NCI-H2171 treated with DMSO at 0.1 percent for 48 hours (cell line): ENCODE data around the gene GPBP1L1.
"Not testable (repeated sequence)": the region's sequence is repeated elsewhere in the genome, so short reads cannot be mapped to it uniquely, and the experiment has no call there.

Experiments used
- DNase-seq: peaks from one replicate; lab custom pipeline; 2025; lab: John Stamatoyannopoulos, UW

The GPBP1L1 gene

DNA sequence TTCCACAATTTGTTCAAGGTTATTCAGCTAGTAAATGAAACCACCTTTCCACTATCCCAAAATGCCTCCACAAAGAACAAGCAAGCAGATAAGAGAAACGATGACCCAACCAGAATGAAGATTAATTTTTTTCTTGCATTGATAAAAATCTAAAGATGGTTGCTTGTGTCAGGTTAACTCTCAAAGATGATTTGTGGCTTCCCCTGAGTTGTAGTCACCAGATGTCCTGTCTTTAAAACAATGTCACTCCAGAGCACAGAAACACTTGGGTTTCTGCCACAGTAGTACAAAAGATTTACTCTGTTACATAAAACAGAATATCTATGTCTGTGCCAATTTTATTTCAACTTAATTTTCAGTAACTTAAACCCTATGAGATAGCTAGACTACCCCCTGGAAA is 51.1 kb downstream of the GPBP1L1 start:
- DNase-seq = no peak

DNA sequence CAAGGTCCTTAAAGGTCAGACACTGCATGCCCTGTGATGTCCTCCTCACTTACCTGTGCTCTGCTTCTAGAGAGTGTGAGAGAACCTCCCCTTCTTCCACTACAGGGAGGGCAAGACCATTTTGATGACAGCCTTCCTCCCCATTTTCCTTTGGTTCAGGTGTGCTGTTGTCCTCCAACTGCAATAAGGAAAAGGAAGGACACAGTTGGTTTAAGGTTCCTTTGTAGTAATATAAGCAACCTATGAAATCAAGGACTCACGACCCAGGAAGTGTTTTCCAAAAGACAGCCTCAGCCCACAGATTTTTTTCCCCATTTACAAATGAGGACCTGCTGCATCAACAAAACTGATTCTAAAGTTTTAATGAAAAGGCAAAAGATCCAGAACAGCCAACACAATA is 55.9 kb downstream of the GPBP1L1 start:
- DNase-seq = no peak

DNA sequence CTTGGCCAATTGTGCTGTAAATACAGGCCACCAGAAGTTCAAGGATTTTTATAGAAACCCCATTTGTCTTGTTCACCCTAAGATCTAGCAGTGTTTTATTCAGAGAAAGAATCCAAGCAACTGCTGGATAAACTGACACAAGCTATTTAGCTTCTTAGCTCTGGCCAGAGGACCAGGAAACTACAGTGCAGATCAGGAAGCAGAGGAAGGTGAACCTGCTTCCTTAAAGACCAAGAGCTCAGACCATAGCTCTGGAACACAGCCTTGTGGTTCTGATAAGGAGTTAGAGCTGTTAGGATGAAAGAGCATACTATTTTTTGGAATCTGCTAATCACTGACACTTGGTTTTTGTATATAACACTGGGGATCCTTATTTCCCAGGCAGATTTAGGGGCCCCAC is 57.3 kb downstream of the GPBP1L1 start:
- DNase-seq = no peak

DNA sequence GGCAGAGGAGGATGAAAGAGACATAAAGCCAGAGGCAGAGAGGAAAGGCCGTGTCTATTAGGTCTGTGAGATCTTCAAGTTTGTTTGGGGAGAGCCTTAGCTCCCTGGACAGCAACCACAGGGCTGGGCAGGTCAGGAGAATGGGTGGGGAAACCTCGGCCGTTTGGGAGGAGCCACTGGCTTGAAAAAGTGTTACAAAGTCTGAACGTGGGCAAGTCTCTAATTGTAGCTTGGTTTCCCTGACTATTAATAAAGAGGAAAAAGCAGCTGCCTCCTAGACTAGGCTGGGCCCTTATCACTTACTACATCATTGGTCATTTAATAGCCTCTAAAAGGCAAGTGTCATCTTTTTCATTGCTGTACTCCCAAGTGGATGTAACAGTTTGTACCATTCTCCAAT is 62.4 kb downstream of the GPBP1L1 start, which contains the start of gene CCDC17:
Gene CCDC17 (minus strand): TSS at position 83 of the 400 bp plus-strand sequence. CDS start 145 bp downstream, outside the sequence.
- DNase-seq = no peak

DNA sequence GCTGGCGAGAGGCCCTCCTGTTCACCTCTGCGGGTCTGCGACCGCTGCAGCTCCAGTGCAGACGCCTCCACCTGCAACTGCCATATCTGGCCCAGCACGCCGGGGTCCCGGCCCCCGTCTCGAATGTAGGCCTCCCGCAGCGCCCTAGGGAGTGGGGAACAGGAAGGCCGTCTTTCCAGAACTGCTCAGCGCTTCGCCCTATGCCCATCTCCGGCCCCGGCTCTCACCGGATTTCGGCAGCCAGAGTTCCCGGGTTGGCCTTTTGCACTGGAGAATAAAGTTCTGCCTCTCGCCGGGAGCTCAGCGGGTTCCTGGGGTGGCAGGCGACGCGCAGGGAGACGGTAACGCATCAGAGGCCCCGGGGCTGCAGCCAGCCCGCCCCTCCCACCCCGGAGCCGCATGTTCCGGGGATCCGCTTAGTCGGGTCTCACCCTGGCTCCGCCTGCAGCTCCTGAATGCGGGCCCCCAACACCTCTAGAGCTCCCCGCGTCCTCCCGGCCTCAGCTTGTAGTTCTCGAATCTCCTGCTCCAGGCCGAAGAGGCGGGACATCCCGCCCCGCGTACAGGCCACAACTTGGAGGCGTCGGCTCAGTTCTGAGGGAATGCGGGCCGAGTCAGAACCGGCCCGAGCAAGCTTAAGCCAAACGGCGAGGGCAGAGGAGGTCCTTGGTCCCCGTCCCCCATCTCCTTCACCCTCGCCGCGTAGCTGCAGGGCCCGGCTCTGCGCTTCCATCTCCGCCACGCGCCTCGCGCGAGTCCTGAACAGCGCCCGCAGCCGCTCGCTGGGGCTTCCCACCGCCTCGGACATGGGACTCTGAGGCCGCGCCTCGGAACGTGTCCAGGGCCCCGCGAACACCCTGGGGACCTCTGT is 63.6 kb downstream of the GPBP1L1 start:
- DNase-seq = no peak

DNA sequence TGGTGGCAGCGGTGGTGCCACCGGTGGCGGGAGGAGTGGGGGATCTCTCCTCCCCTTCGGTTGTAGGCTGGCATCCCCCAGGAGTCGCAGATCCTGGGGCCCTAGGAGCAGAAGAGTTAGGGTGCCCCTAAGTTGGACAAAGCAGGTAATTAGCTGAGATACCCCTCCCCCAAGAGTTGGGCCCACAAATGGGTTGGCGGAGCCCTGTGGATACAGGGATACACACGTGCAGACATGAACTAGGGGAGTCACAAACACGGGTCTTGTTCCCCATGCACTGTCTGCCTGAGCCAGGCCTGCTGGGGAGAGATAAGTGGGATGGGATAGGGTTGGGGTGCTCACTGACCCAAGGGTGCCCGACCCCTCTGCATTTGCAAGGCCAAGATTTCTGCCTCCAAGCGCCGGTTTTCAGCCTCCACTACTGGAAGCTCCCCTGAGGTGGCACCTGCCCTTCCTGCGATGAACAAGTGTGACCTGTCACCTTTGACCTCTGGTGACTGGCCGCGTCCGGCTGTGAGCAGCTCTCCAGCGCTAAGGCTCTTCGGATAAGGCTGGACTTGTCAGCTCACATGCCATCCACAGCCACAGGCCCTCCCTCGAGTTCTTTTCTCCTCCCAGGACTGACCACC is 64.3 kb downstream of the GPBP1L1 start:
- DNase-seq = no peak

DNA sequence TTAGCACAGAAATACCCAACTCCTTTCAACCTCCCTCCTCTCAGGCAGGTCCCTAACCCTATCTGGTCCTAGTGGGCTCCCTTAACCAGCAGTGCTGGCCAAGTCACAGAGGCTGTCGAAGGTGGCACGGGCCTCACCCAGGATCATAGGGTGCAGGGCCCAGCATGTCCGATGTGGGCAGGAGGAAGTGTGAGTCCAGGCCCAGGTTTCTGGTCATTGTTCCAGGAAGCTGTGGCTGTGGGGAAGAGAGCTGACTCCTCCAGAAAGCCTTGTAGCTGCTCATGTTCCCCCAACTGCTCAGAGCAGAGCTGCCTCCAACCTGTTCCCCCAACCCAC is 64.9 kb downstream of the GPBP1L1 start:
- DNase-seq = no peak

DNA sequence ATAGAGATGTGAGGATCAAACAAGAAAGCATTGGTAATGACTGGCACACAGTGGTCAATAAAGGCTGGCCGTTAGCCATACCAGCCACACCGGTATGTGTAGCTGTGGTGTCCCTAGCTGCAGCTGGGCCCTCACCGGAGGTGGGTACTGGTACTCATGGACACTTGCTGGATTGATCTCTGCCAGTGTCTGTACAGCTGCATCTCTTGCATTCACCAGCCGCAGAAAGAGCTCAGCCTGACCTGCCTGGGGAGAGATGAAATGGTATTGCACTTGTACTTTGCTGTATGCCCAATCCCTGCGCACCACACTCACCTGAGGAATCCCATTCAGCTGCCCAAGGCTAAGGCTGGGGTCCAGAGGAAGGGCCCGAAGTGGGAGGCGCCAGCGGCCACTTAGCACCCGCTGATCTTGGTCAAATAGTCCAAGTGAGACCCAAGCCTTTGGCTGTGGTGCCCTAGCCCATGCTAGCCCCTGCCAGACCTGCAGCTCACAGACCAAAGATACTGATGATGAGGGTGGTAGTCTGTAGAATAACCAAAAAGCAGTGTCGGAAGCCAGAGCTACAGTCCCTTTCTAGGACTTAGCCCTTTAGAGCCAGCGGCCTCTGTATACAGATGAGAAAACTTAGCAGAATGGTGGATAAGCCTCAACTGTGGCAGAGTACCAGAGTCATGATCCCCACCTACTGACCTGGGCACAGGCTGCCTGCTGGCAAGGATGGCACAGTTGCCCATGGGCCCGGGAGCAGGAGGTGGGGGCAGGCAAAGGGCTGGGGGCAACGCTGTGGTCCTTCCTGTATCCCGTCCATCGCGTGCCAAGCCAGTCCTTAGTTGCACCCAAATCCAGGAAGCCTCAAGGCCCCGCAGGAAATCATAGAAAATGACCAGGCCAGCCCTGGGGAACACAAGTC is 65.5 kb downstream of the GPBP1L1 start:
- DNase-seq = no peak

DNA sequence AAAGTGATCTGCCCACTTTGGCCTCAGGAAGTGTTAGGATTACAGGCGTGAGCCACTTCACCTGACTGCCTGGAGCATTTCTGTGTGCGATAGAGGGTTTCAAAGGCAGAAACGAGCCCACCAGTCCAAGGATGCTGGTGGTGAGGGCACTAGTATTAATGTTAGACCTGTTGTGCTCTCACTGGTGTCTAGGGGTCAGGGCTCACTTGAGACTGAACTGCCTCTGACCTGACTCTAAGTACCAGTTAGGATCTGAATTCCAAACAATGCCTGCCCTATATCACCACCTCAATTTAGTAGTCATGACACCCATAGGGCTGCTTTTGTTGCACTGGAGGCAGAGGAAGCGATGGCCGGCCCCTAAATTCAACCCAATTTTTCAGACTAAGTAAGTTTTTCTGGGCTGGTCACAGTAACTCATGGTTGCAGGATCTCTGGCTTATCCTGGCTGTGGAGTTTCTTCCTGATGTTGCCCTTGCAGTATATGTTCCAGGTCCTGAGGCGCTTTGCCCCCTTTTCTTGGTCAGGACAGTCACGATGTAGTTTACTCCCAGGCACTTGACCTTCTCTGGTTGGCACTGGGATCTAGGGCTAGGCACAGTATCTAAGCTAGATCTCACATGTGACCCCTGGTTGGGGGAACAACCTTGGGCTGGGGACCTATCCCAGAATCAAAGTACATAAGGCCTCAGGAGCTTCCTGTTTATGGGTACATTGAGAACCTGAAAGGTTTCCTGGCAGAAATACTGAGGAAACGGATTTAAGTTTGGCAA is 67.0 kb downstream of the GPBP1L1 start:
- no peak for DNase-seq

DNA sequence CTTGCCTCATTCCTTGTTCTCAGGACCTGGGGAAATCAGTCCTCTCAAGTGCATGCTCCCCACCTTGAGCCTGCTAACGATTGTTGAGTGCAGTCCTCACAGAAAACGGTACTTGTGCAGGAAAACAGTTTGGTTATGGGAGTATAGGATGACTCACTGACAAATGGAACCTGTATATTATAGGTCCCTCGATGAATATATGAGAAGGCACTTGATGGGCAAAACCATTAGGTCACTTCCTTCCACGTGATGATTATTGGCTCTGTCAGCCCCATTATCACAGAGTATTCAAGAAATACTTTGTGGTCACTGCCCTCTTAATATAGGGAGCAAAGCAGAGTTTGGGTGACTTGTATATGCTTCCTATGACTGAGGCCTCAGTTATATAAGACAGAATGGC is 68.7 kb downstream of the GPBP1L1 start:
- no peak for DNase-seq

DNA sequence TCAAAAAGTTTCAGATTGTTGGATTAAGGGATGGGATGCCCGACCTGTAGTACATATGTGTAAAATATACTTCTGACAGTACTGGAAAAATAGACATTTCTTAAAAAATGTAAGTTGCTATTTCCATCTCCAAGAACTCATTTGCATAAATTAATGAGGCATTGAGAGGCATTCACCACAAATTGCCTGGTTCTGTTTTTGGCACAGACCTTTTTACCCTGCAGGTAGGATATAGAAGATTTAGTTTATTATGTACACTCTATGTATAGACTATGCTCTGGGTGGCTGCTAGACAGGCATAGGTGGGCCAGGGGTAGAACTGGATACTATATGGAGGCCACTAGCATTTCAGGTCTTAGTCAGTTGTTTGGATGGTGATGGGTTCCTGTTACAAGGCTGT is 70.4 kb downstream of the GPBP1L1 start:
- DNase-seq = no peak

DNA sequence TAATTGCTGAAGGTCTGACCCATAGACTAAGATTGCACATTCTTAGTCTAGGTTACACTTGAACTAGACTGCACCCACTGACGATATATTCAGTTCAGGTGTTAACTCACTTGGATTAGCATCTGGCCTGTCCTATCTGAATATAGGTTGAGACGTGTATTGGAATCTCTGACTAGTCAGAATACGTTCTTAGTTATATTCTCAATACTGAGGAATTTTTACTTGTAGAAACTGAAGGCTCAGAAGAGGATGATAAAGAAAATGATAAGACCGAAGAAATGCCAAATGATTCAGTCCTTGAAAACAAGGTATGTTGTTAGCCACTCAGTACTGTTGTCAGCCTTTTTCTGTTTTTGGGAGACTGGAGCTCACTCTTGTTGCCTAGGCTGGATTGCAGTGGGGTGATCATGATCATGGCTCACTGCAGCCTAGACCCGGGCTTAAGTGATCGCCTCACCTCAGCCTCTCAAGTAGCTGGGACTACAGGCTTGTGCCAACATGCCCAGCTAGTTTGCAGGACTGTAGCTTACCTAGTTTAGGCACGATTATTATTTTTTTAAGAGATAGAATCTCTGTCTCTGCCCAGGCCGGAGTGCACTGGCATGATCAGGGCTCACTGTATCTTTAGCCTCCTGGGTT is 73.3 kb downstream of the GPBP1L1 start:
- no peak for DNase-seq

DNA sequence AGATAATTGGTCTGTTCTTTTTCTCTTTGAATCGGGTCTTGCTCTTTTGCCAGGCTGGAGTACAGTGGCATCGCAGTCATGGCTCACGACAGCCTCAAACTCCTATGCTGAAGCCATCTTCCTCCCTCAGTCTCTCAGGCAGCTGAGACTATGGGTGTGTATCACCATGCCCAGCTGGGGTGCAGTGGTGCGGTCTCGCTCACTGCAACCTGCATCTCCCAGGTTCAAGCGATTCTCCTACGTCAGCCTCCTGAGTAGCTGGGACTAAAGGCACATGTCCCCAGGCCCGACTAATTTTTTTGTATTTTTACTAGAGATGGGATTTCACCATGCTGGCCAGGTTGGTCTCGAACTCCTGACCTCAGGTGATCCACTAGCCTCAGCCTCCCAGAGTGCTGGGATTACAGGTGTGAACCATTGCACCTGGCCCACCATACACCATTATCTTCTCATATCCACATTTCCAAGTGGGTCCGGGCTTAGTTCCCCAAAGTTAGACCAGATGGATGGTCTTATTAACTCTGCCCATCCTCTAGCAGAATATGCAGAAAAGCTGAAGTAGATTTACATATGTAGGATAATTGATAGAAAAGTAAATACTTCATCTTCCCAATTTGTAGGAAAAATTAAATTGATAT is 75.6 kb downstream of the GPBP1L1 start:
- DNase-seq = no peak

DNA sequence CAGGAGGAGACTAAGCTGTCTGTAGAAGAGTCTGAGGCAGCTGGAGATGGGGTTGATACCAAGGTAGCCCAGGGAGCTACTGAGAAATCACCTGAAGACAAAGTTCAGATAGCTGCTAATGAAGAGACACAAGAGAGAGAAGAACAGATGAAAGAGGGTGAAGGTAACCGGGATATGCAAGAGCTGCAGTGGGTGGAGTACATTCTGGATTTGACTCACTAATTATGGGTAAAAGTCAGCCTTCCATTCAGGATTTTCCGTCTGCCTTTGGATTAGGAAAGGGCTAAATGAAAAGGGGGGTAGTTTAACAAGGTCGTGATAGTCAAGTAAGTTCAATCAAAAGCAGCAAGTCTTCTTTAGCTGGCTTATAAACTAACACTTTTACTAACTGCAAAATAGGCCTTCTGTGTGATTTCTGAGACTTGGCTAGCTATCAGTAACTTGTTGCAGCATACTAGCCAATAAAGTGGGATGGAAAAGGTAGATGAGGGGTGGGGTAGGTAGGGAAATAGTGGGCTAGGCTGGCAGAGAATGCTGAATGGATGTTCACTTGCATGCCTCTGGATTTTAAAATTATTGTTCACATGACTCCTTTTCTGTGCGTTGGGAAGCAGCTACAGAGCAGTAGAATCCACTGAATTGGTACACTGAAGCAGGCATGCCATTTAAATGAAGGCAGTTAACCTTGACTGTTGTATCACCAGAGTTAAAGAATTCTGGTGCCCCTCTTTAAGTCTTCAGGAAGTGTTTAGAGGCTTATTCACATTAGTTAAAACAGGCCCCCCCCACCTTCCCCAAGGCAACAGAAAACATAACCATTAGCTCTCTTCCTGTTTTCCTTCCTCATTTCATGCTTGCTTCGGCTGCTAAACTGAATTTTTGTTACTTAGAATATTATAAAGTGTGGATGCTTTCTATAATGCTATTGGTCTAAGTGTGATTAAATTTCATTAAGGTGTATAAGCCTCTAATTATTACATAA is 77.9 kb downstream of the GPBP1L1 start:
- no peak for DNase-seq

DNA sequence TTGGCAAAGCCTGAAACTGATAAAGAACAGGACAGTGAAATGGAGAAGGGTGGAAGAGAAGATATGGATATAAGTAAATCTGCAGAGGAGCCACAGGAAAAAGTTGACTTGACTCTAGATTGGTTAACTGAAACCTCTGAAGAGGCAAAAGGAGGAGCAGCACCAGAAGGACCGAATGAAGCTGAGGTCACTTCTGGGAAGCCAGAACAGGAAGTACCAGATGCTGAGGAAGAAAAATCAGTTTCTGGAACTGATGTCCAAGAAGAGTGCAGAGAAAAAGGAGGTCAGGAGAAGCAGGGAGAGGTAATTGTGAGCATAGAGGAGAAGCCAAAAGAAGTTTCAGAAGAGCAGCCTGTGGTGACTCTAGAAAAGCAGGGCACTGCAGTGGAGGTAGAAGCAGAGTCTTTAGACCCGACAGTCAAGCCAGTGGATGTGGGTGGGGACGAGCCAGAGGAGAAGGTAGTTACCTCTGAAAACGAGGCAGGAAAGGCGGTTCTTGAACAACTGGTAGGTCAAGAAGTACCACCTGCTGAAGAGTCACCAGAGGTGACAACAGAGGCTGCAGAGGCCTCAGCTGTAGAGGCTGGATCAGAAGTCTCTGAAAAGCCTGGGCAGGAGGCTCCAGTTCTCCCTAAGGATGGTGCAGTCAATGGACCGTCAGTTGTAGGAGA is 78.8 kb downstream of the GPBP1L1 start:
- DNase-seq = no peak

DNA sequence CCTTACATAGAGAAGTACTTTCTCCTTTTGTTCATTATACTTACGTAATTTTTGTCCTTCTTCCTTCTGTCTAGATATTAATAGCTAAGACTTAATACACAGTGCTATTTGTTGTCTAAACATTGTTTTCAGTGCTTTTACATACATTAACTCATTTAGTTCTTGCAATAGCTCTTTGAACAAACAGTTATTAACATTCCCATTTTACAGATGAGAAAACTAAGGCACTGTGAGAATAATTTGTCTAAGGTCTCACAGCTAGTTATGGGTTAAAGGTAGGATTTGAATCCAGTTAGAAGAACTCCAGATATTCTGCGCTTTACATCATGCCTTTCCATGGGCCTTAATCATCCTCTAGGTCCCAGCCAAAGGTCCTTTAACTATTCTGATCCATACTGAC is 82.1 kb downstream of the GPBP1L1 start:
- DNase-seq = no peak

DNA sequence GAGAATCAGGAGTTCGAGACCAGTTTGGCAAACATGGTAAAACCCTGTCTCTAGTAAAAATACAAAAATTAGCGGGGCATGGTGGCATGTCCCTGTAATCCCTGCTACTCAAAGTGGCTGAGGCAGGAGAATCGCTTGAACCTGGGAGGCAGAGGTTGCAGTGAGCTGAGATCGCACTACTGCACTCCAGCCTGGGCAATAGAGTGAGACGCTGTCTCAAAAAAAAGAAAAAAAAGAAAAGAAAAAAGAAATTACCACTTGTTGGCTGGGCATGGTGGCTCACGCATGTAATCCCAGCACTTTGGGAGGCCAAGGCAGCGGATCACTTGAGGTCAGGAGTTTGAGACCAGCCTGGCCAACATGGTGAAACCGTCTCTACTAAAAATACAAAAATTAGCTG is 89.6 kb downstream of the GPBP1L1 start:
- DNase-seq = not testable (repeated sequence)

DNA sequence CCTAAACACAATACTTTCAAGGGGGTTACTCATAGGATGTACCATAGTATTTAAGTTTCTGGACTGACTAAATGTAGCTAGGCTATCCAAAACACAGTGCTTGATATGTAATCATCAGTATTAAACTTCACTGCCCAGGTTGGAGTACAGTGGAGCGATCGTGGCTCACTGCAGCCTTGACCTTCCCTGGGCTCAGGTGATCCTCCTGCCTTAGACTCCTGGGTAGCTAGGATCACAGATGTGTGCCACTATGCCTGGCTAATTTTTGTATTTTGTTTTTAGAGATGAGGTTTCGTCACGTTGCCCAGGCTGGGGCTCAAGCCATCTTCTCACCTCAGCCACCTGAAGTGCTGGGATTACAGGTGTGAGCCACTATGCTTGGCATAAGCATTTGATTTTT is 91.9 kb downstream of the GPBP1L1 start:
- DNase-seq = no peak

DNA sequence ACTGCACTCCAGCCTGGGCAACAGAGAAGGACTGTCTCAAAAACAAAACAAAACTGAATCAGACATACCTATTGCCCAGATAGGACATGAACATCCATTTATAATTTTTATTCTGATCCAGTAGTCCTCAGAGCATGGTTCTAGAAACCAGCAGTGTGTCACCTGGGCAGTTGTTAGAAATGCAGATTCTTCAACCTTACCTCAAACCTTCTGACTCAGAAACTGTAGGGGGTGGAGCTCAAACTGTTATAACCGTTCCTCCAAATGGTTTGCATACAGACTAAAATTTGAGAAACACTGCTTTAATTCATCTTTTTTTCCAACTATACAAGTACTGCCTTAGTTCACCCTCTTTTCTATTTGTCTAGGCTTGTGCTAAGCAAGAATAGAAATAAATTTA is 96.5 kb downstream of the GPBP1L1 start:
- DNase-seq = no peak
